ENCODE data around the gene UQCRC1.

GRCh38 chr3:48597408-48597800 is 12.0 kb downstream of the UQCRC1 start:
- TF ChIP-seq CTCF (IDR thresholded peaks at IDR 0.05; ENCODE audit: insufficient read depth, low read depth, low read length), result no peak
- no peak for TF ChIP-seq EZH2 (IDR thresholded peaks at IDR 0.05; ENCODE audit: insufficient read depth, low read length)

All from astrocyte (in vitro differentiated cells and primary cell).